AG08396 (cell line): ENCODE measurements around the gene WDR41.
"Not testable (repeated sequence)": the region's sequence is repeated elsewhere in the genome, so short reads cannot be mapped to it uniquely, and the experiment has no call there.

Source experiments
- DNase-seq: peaks from one replicate; pipeline ENCODE4 v3.0.0; 2012; ENCODE audit warnings: low spot score, mixed read lengths

Gene WDR41

DNA sequence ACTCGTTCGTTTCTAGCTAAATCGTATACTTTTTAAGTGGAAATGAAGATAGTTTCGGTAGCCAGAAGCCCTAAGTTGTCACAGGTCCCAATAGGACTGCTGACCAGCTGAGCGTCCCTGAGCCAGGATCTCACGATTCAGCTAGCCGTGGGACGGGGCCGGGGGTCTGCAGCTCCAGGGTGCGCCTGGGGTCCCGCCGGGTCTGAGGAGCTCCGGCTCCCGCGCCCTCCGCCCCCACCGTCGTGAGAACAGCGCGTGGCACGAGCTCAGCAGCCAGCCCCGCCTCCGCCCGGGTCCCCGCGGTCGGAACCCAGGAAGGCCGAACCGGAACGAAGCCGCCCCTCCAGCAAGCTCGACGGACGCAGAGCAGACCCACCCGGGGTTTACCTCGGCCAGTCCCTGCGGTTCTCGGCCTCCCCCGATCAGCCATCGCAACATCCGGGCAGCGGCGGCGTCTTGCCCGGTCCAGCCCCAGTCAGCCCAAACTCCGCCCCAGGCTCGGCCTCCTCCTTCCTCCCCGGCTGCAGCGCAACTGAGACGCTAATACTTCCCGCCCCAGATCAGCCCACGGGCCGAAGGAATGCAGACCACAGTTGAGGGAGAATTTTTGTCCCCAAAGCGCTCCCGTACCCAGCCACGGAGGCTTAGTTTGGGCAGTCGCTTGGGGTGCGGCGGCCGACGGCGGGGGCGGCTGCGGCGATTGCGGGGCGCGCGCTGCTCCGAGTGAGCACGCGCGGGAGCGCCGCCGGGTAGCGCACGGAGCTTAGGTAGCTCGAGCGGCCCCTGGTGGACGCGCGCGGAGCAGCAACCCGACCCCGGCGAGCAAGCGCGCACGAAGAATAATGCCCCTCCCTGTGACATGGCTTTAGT is at the start of gene WDR41:
Gene WDR41 (minus strand): TSS at position 534 of the 870 bp plus-strand sequence. CDS start 96 bp downstream, at position 438.
- peak; percentile 96 for DNase-seq

- DNase-seq: no peak
Measured at GRCh38 chr5:77531297-77531696, 39.2 kb upstream of the WDR41 start.

DNA sequence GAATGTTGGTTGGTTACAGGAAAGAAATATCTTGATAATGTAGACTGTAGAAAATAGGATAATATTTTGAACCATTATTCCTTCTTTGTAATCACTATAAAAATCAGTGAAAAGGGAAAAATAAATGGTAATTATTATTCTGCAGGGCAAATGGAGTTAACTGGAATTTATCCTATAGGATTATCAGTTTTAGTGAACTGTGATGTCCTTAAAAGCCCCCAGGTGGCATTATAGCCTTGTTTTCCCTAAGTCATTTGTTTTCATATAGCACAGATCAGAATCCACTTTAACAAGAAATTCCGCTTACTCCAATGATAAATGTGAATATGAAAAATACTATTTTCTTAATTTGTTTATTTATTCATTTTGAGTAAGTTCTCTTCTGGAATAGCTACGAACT is 26.2 kb upstream of the WDR41 start:
- no peak for DNase-seq

- DNase-seq: no peak
Measured at GRCh38 chr5:77514457-77514856, 22.3 kb upstream of the WDR41 start.

DNA sequence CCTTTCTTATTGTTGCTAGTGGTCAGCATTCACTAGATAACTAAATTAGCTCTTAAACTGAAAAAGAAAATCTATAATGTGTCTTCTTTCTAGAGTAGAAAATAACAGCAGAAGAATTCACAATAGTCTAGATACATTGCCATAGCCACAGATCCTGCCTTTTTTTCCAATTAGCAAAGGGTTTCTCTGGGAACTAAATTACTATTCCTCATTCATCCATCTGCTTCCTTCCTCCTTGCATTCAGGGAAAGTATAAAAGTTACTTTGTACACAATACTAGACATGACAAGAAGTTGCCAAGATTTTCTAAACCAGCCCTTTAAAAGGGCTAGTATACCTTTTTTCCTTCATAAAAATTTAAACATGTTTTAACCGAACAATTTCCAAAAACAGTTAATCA is 21.2 kb upstream of the WDR41 start:
- no peak for DNase-seq

GRCh38 chr5:77501132-77501531 is 9.0 kb upstream of the WDR41 start:
- DNase-seq: not testable (repeated sequence)

DNA sequence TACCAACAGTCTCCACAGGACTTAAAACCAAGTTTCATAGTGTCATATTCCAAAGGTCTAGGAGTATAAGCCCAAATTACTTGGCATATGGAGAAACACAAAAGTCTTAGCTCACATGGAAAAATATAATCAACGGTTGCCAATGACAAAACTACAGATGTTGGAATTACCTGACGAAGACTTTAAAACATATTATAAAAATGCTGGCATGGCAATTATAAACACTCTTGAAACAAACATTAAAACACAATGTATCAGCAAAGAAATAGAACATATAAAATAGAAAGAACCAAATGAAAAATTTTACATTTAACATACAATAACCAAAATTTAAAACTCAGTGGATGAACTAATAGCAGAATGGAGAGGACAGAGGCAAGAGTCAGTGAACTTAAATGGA is 7.9 kb upstream of the WDR41 start:
- DNase-seq: no peak

GRCh38 chr5:77499441-77499840 is 7.3 kb upstream of the WDR41 start:
- no peak for DNase-seq

DNA sequence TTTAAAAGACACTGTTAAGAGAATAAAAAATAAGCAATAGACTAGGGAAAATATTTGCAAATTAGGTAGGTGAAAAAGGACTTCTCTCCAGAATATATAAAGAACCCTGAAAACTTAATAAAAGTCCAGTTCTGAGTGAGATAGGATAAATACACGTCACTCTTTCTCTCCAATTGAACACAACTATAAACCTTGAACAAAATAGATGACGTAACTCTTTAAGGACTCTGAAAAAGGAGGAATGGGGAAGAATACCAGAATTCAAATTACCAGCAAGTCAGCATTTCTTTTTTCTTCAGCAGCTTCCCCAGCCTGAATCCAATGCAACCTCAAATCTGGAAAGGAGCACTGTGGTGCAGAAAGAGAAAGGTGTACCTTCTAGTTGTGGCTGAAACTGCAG is 6.8 kb upstream of the WDR41 start:
- no peak for DNase-seq

- DNase-seq: no peak
Measured at GRCh38 chr5:77494935-77495334, 2.8 kb upstream of the WDR41 start.

DNA sequence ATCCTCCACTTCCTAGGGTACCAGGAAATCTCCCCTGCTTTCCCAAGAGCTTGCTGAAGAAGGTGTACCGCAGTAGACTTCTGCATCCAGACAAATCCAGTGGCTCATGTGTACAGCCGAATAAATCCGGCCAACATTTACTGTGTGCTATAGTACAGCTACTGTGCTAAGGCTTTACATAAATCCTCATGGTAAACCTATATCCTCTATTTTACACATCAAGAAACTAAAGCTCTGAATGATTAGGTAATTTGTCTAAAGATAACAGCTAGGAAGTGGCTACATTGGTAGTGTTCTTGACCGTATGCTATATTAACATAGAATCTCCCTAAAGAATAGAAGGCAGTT is 511 bp upstream of the WDR41 start:
- DNase-seq: no peak

DNA sequence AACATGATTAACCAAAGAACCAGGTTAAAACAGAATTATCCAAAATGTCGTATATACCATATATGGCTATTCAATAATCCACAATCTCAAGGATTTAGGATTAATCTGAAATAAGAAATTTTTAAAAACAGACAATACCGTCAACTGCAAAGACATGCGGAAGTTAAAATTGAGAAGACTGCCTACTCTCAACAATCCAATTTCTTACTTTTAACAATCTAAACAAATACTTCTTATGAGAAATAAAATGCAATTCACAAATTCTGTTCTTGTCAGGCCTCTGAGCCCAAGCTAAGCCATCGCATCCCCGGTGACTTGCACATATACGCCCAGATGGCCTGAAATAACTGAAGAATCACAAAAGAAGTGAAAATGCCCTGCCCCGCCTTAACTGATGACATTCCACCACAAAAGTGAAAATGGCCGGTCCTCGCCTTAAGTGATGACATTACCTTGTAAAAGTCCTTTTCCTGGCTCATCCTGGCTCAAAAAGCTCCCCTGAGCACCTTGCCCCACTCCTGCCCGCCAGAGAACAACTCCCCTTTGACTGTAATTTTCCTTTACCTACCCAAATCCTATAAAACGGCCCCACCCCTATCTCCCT is 1.3 kb downstream of the WDR41 start:
- DNase-seq: not testable (repeated sequence)

DNA sequence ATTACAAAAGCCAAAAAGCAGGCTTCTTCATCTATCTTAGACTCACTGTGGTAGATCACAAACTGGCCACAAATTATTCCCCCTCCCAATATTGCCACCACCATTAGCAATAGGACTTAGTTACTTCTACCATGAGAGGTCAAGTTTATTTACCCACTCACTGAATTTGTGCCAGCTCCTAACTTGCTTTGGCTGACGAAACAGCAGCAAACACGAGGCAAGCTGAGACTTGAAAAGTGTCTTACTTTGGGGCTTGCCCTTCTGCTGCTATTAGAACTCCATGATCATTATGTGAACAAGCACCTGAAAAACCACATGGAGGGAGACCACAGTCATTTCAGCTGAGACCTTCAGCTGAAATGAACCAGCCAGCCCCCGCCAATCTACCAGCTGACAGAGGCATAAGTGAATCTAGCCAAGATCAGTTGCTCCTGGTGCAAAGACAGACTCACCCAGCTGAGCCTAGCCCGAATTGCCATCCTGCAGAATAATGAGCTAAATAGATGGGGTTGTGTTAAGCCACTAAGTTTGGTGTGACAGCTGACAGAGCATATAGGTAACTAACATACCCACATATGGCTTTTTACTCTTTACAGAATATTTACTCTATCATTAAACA is 5.7 kb downstream of the WDR41 start:
- DNase-seq: no peak

- DNase-seq: no peak
Measured at GRCh38 chr5:77483682-77484081, 8.4 kb downstream of the WDR41 start.

DNA sequence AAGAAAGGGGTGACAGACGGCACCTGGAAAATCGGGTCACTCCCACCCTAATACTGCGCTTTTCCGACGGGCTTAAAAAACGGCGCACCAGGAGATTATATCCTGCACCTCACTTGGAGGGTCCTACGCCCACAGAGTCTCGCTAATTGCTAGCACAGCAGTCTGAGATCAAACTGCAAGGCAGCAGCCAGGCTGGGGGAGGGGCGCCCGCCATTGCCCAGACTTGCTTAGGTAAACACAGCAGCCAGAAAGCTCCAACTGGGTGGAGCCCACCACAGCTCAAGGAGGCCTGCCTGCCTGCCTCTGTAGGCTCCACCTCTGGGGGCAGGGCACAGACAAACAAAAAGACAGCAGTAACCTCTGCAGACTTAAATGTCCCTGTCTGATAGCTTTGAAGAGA is 17.1 kb downstream of the WDR41 start:
- not testable (repeated sequence) for DNase-seq

DNA sequence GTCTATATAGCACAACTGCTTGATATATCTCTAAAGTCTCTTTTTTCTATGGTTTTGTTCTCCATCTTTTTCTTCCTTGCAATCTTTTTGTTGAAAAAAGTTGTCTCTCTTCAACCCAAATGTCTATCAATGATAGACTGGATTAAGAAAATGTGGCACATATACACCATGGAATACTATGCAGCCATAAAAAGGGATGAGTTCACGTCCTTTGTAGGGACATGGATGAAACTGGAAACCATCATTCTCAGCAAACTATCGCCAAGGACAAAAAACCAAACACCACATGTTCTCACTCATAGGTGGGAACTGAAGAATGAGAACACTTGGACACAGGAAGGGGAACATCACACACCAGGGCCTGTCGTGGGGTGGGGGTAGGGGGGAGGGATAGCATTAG is 23.2 kb downstream of the WDR41 start:
- DNase-seq: not testable (repeated sequence)

DNA sequence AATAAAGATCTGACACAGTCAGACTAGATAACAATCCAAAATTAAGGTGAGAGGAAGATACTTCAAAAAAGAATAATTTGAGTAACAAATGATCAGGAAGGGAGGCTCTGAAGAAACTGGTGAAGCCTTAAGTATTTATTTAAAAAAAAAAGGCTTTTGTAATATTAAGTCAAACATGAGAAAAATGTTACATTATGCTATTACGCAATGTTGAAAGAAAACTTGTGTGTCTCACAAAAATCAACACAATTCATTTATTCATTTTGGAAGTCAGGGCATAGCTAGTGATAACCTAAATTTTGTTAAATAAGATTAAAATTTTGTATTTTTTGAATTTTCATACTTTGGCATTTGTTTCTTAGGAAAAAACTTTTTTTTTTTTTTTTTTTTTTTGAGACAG is 28.2 kb downstream of the WDR41 start:
- no peak for DNase-seq

DNA sequence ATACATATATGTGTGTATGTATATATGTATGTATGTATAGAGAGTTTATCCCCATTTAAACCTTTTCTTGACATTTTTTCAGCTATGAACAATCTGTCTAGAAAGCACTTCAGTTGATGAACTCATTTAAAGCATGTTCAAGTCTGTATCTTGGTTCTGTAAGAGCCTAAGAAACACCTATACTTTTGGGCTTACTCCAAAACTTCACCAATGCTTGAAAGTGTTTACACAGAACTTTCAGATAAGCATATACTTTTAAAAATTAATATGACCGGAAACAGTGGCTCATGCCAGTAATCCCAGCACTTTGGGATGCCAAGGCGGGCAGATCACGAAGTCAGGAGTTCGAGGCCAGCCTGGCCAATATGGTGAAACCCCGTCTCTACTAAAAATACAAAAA is 30.8 kb downstream of the WDR41 start:
- DNase-seq: no peak

DNA sequence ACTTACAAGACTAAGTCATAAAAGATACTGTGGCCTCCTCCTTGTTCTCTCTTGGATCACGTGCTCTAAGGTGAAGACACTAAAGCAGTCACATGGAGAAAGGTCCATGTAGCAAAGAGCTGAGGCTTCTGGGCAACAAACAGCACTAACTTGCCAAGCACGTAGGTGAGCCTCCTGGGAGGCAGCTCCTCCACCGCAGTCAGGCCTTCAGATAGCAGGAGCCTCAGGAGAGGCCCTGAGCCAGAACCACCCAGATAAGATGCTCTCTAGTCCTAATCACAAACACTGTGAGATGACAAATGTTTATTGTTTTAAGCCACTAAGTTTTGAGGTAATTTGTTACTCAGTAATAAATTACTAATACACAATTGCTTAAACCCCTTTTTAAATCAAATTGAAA is 38.0 kb downstream of the WDR41 start:
- no peak for DNase-seq

DNA sequence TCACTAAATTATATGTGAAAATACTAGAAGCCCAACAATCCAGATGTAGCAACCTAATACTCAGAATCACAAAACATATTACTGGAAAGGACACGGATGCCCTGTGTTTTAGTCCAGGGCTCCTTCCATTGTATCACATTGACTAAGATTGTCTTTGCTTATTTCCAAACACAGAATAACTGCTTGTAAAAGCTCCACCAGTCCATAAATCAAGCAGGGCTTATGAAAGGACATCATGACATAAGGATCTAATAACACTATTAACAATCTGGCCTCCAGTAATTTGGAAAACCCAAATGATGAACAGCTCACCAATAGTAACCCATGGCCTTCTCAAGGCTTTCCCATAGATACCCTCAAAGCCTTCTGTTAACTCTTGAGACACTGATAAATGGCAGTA is 39.8 kb downstream of the WDR41 start:
- DNase-seq: no peak

DNA sequence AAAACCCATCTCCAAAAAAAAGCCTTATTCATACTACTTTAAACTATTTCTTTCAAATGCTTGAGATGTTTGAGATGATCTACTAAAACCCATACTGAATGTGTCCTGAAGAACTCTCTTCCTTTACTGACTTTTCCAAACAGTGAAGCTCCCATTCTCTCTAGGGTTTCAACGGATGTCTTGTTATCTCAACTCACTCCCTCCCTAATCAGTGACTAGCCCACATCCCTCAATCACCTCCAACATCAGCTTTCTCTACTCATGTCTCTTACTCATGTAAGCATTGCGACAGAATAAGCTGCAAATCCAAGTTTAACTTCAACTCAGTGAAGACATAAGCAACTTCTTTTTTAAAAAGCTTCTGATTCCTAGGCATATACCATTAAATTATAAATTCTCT is 42.1 kb downstream of the WDR41 start:
- no peak for DNase-seq

- no peak for DNase-seq
Measured at GRCh38 chr5:77449277-77449676, 42.8 kb downstream of the WDR41 start.

DNA sequence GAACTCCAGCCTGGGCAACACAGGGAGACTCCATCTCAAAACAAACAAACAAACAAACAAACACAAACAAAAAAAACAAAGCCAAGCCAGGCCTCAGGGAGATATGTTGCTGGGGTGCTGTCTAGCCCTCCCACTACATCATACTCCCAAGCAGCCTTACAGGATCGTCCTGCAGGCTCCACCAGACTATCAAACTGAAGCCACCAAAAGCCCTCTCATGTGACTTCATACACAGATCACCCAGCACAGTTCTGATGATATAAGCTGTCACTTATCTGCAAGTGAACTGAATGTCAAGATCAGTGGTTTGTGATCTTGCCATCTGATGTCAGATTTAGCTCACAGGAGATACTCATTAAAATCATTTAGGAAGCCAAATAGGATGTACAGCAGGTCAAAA is 43.3 kb downstream of the WDR41 start:
- DNase-seq: no peak
